Purkinje cell (primary cell): ENCODE results near the gene PEX16. TPM values are rescaled to one million over a fixed set of nuclear protein-coding genes. Genes with fewer than 3 reads are reported as not detected.

Experiments
- polyA plus RNA-seq: library from polyadenylated mRNA; unstranded; fragments of >200 nt; fragmentation: Nextera tagmentation; gene quantifications from 2 replicates; pipeline ENCODE4 v1.2.1, GENCODE V29; 2014

Gene PEX16
- 0.70 and 2.4 TPM in 2 replicates for polyA plus RNA-seq

GRCh38 chr11:45917623-45918330 lies at the start of gene PEX16:
PEX16 (minus strand) TSS chr11:45917877; CDS start chr11:45917811, 66 bp downstream.

GRCh38 chr11:45922425-45923082 lies 4.9 kb upstream of the PEX16 start, which contains the start of gene LARGE2:
LARGE2 (plus strand) TSS chr11:45922656; CDS start chr11:45922883, 227 bp downstream.

DNA sequence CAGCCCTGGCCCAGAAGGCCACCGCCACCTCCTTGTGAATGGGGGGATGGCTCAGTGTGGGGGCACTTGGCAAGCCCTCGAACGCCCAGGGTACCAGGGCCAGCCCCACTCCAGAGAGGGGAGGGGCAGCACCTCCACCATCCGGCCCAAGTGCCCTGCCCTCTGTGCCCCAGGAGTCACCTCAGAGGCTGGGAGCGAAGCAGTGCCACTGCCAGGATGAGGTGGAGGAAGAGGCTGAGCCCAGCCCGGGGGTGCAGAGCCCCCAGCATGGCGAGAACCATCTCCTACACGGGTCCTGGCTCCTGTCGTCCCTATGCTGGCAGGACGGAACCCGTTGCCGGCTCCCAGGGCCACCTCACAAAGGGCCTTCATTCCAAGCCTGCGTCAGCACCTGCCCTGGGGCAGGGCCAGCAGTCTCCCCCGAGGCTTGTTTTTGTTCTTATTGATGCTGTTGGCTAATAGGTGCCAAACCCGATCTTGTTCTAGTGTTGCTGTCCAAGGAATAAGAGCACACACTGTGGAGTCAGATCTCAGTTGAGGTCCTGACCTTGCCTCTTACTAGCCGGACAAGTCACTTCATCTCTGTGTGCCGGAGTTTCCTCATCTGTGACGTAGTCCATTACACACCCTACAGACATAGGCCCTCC lies 10.6 kb downstream of the PEX16 start, which contains the start of gene FREY1:
Gene FREY1 (minus strand): TSS at position 307 of the 647 bp plus-strand sequence. CDS start 26 bp downstream, at position 281.

GRCh38 chr11:45885274-45885920 lies 32.3 kb downstream of the PEX16 start, which contains the start of gene MAPK8IP1:
MAPK8IP1 (plus strand) TSS chr11:45885651; CDS start chr11:45885821, 170 bp downstream.

Other genes with a start within 250 kb of the PEX16 start
- 6.5 and 7.9 TPM in 2 replicates for gene SLC35C1, start 112.7 kb downstream of the PEX16 start, polyA plus RNA-seq
- 9.3 and 13.3 TPM in 2 replicates for gene CRY2, start 70.4 kb downstream of the PEX16 start, polyA plus RNA-seq
- 1.4 and 3.3 TPM in 2 replicates for gene MAPK8IP1, start 32.2 kb downstream of the PEX16 start, polyA plus RNA-seq
- not detected in 2 replicates for gene FREY1, start 10.6 kb downstream of the PEX16 start, polyA plus RNA-seq
- gene LARGE2, start 4.8 kb upstream of the PEX16 start, polyA plus RNA-seq = not detected in 2 replicates
- gene PHF21A, start 203.6 kb upstream of the PEX16 start, polyA plus RNA-seq = 1.6 and 5.3 TPM in 2 replicates